T-helper 1 cell treated with Interleukin-12 subunit alpha and Interleukin-12 subunit beta and Interleukin-4 antibody, amounts not matched to agents 30 μg/mL and 1 μg/mL, for 36 hours (primary cell): ENCODE results near the gene C2orf76.

Experiments
- H3K27ac Mint-ChIP-seq: one replicate; pipeline ENCODE4 v1.8.0; 2021; ENCODE audit warnings: mild to moderate bottlenecking, mixed read lengths
- H3K27me3 Mint-ChIP-seq: one replicate; pipeline ENCODE4 v1.8.0; 2021; ENCODE audit warnings: low read depth, mixed read lengths
- H3K36me3 Mint-ChIP-seq: one replicate; pipeline ENCODE4 v1.8.0; 2021; ENCODE audit warnings: low read depth, mixed read lengths
- H3K4me1 Mint-ChIP-seq: one replicate; pipeline ENCODE4 v1.8.0; 2021; ENCODE audit warnings: low read depth, mixed read lengths
- H3K4me3 Mint-ChIP-seq: one replicate; pipeline ENCODE4 v1.8.0; 2021; ENCODE audit warnings: mild to moderate bottlenecking, moderate library complexity, mixed read lengths
- H3K9me3 Mint-ChIP-seq: one replicate; pipeline ENCODE4 v1.8.0; 2021; ENCODE audit warnings: mixed read lengths

The C2orf76 gene

DNA sequence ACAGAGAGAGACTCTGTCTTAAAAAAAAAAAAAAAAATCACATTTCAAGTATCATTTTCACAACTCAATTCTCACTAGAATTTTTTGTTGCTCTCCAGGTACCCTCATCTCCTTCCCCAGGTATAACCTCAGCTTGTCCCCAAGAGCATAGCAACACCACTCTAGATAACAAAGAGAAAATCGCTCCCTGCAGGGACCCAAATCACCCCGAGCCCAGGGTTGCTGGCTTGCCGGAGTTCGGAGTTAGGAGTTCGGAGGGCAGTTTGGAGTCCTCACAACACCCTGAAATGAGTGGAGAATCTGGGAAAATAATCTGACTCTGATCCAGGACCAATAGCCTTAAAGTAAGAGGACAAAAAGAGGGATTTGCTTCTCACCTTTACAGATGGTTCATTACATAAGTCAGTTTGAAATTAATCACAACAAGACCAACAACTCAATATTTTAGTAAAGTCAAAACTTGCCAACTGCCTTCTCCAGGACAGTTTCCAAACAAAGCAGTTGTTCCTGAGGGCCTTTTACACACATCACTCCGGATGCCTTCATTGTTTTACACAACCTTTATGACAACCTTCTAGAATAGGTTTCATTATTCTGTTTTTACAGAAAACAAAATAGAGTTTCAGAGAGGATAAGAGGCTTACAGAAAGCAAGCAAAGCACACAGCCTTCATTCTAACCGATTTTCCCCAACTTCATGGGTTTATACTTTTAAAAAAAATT lies 59.1 kb downstream of the C2orf76 start:
- no peaks in the 10 kb centered on the region for H3K36me3 Mint-ChIP-seq
- H3K4me3 Mint-ChIP-seq = no peak overlapping the region
- H3K9me3 Mint-ChIP-seq = no peaks in the 10 kb centered on the region
- H3K27me3 Mint-ChIP-seq = peaks cover 7% of the 10 kb centered on the region
- H3K27ac Mint-ChIP-seq = no peak overlapping the region
- H3K4me1 Mint-ChIP-seq = no peaks in the 10 kb centered on the region

DNA sequence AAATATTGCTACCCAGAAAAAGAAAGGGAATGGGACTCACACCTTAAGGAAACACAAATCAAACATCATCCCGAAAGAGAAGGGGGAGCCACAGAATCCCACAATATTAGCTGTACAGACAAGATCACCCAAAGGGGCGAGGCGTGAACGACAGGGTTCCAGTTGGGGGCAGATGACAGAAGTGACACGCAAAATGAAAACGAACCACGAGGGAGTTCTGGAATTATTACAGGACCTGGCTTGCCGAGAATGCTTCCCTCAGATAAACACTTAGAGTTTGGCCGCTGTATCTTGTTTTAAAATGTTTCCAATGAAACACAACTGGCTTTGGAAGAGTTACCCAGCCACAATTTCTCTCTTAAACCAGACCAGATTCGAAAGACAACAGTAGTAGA lies 60.4 kb downstream of the C2orf76 start:
- Mint-ChIP-seq H3K9me3 (no peaks in the 10 kb centered on the region), H3K27me3 (peaks cover 7% of the 10 kb centered on the region), H3K4me3 (no peak overlapping the region), H3K27ac (no peak overlapping the region), H3K36me3 (no peaks in the 10 kb centered on the region), H3K4me1 (no peaks in the 10 kb centered on the region)

- H3K27me3 Mint-ChIP-seq = peaks cover 7% of the 10 kb centered on the region
- no peaks in the 10 kb centered on the region for H3K36me3 Mint-ChIP-seq
- no peak overlapping the region for H3K4me3 Mint-ChIP-seq
- no peak overlapping the region for H3K27ac Mint-ChIP-seq
- H3K4me1 Mint-ChIP-seq = no peaks in the 10 kb centered on the region
- no peaks in the 10 kb centered on the region for H3K9me3 Mint-ChIP-seq
Observed at GRCh38 chr2:119305497-119306195, 61.0 kb downstream of the C2orf76 start.

DNA sequence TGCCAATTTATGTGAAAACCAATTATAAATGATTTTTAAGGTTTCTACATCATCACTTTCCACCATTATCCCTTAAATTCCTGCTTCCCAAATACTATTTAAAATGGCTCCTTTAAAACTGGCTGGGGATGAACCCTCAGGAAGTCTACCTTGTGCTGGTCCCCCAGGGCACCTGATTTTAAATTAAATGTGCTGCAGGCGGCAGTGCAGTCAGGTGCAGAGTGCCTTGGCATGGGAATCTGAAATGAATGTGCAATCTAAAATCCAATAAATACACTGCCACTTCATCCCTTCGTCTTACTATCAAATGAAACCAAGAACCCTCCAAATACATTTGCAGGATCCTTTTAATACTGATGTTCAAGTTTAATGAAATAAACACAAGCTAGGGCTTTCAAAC lies 61.8 kb downstream of the C2orf76 start:
- Mint-ChIP-seq H3K9me3 (no peaks in the 10 kb centered on the region), H3K4me1 (no peaks in the 10 kb centered on the region), H3K4me3 (no peak overlapping the region), H3K36me3 (no peaks in the 10 kb centered on the region), H3K27ac (no peak overlapping the region), H3K27me3 (peaks cover 7% of the 10 kb centered on the region)

- no peak overlapping the region for H3K27ac Mint-ChIP-seq
- no peak overlapping the region for H3K4me3 Mint-ChIP-seq
- no peaks in the 10 kb centered on the region for H3K4me1 Mint-ChIP-seq
- peaks cover 7% of the 10 kb centered on the region for H3K27me3 Mint-ChIP-seq
- no peaks in the 10 kb centered on the region for H3K9me3 Mint-ChIP-seq
- no peaks in the 10 kb centered on the region for H3K36me3 Mint-ChIP-seq
Observed at GRCh38 chr2:119301413-119301812, 65.2 kb downstream of the C2orf76 start.

DNA sequence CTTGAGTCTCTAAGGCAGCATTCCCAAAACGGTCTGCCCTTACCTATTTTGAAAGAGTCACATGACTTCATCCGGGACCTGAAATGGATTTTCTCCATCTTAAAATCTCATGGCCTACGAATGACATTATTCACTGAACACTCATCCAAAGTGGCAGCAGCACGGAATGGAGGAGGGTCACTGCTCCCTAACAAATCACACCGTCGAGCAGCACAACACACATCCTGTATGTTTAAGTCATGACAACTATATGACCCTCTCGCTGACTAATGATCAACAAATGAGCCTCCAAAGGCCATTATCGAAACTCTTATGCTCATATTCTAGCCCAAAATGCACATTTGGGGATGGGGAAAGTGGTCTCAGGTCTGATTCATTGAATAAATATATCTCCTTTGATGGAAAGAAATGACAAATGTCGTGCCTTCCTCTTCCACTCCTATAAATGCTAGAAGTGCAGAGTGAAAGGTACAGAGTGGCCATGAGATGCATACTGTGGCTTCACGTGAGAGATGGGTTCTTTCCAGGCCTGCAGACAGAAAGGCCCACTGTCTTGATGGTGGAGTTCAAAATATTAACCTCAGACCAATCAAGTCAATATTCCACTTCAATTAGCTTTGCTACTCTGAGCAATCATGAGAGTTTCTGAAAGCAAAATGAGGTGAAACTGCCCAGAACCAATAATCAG lies 70.8 kb downstream of the C2orf76 start:
- Mint-ChIP-seq H3K9me3 (no peaks in the 10 kb centered on the region), H3K4me1 (no peaks in the 10 kb centered on the region), H3K36me3 (no peaks in the 10 kb centered on the region), H3K27ac (no peak overlapping the region), H3K27me3 (no peaks in the 10 kb centered on the region), H3K4me3 (no peak overlapping the region)

GRCh38 chr2:119294671-119295070 lies 72.0 kb downstream of the C2orf76 start:
- Mint-ChIP-seq H3K36me3 (no peaks in the 10 kb centered on the region), H3K9me3 (no peaks in the 10 kb centered on the region), H3K4me3 (no peak overlapping the region), H3K4me1 (no peaks in the 10 kb centered on the region), H3K27ac (no peak overlapping the region), H3K27me3 (no peaks in the 10 kb centered on the region)

- Mint-ChIP-seq H3K27ac (no peak overlapping the region), H3K27me3 (no peaks in the 10 kb centered on the region), H3K36me3 (no peaks in the 10 kb centered on the region), H3K4me1 (no peaks in the 10 kb centered on the region), H3K4me3 (no peak overlapping the region), H3K9me3 (no peaks in the 10 kb centered on the region)
Observed at GRCh38 chr2:119293900-119294299, 72.7 kb downstream of the C2orf76 start.

DNA sequence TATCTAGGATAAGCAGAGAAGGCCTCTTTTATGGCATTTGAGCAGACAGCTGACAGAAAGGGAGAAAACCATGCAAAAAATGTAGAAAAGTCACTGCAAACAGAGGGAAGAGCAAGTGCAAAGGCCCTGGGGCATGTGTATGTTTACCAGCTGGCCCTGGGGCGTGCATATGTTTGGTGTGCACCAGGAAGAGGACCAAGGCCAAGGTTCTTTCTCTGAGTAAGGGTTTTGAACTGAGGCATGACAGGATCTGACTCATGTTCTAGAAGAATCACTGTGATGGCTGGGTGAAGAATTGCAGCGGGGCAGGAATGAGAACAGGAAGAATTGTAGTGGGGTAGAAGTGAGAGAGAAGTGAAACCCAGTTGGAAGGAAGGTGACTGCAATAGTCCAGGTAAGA lies 73.4 kb downstream of the C2orf76 start:
- H3K27me3 Mint-ChIP-seq = no peaks in the 10 kb centered on the region
- H3K4me3 Mint-ChIP-seq = no peak overlapping the region
- H3K27ac Mint-ChIP-seq = no peak overlapping the region
- H3K9me3 Mint-ChIP-seq = no peaks in the 10 kb centered on the region
- H3K36me3 Mint-ChIP-seq = no peaks in the 10 kb centered on the region
- H3K4me1 Mint-ChIP-seq = no peaks in the 10 kb centered on the region

- Mint-ChIP-seq H3K27ac (no peak overlapping the region), H3K4me1 (no peaks in the 10 kb centered on the region), H3K27me3 (no peaks in the 10 kb centered on the region), H3K9me3 (no peaks in the 10 kb centered on the region), H3K36me3 (no peaks in the 10 kb centered on the region), H3K4me3 (no peak overlapping the region)
Observed at GRCh38 chr2:119292226-119292625, 74.4 kb downstream of the C2orf76 start.

- Mint-ChIP-seq H3K4me1 (no peaks in the 10 kb centered on the region), H3K9me3 (no peaks in the 10 kb centered on the region), H3K36me3 (no peaks in the 10 kb centered on the region), H3K27ac (no peak overlapping the region), H3K4me3 (no peak overlapping the region), H3K27me3 (no peaks in the 10 kb centered on the region)
Observed at GRCh38 chr2:119291588-119292167, 75.0 kb downstream of the C2orf76 start.

DNA sequence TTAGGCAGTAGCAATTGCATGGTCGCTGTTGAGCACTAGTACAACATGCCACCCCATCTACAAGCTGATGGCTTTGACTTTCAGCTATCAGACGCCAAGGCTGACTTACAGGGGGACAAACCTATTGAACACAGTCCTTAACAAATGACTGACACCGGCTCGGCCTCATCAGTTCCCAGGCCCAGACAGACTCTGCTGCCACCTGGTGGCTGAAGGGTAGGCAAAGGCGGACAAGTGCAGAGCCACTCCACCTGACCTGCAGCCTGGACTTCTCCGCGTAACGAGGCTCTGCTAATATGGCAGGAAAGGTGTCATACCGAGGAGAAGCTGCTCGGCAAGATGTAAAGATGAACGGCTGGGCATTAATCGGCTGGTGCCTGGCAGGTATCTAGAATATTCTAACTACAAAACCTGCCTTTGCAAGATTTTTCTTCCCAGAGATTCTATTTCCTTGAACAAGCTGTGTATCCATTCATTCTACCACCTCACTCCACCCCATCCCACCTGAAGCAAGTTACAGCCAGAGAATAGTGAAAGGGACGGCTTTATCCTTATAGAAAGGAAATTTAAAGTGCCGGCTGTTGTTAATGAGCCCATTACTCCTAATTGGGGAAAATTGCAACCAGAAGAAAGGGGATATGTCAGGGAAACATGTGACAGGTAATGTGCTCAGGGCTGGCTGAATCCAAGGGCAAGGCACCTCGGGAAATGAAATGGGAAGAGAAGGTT lies 75.6 kb downstream of the C2orf76 start:
- Mint-ChIP-seq H3K4me1 (no peaks in the 10 kb centered on the region), H3K4me3 (no peak overlapping the region), H3K27ac (no peak overlapping the region), H3K9me3 (no peaks in the 10 kb centered on the region), H3K27me3 (no peaks in the 10 kb centered on the region), H3K36me3 (no peaks in the 10 kb centered on the region)

DNA sequence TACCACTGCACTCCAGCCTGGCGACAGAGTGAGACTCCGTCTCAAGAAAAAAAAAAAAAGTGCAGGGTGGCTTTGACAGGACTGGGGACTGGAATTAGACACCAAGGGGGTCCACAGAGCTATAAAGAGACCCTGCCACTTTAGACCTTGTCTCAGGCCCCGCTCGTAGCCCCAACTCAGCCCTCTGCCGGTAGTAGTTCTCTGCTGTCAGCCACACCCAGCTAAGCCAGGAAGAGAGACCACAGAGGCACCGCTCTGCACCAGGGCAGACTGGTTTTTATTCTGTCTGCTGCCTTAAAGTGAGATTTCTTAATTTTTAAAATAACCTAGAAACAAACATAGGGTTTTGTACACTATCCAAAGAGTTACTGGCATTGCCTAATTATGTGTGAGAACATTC lies 77.0 kb downstream of the C2orf76 start:
- H3K9me3 Mint-ChIP-seq = no peaks in the 10 kb centered on the region
- H3K36me3 Mint-ChIP-seq = no peaks in the 10 kb centered on the region
- H3K4me3 Mint-ChIP-seq = no peak overlapping the region
- no peaks in the 10 kb centered on the region for H3K27me3 Mint-ChIP-seq
- H3K27ac Mint-ChIP-seq = no peak overlapping the region
- H3K4me1 Mint-ChIP-seq = no peaks in the 10 kb centered on the region

- Mint-ChIP-seq H3K4me3 (no peak overlapping the region), H3K4me1 (no peaks in the 10 kb centered on the region), H3K27me3 (no peaks in the 10 kb centered on the region), H3K36me3 (no peaks in the 10 kb centered on the region), H3K27ac (no peak overlapping the region), H3K9me3 (no peaks in the 10 kb centered on the region)
Observed at GRCh38 chr2:119289093-119289492, 77.5 kb downstream of the C2orf76 start.
